GM18909 (cell line): ENCODE data around the gene TMEM97.

Source experiments
- ATAC-seq: cut with Tn5 transposase; IDR thresholded peaks from one replicate; pipeline ENCODE4 v1.9.1; 2021; ENCODE audit warnings: mild to moderate bottlenecking; ENCODE audit not compliant: unreplicated experiment, poor library complexity

TMEM97 gene

DNA sequence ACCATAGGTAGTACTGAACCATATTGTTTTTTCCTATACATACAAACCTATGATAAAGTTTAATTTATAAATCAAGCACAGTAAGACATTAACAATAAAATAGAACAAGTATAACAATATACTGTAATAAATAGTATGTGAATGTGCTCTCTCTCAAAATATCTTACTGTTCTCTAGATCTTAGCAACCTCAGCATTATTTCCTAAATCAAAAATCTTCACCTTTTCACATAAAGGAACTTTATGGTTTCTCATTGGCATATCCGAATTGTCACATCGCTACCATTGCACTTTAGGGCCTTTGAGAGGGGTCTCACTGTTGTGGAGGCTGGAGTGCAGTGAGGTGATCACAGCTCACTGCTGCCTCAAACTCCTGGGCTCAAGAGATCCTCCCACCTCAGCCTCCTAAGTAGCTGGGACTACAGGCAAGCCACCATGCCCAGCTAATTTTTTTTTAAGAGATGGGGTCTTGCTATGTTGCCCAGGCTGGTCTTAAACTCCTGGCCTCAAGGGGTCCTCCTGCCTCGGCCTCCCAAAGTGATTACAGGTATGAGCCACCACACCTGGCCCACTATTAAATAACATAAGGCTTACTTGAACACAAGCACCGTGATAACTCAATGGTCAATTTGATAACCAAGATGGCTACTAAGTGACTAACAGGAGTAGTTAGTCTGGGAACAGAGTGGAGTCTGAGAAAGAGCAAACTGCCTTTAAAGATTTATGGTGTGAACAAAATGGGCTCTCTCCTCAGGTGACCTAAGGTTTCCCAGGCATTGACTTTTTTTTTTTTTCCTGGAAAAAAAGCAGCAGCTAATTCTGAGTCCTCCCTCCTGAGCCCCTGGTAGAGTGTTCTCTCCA is 2.9 kb upstream of the TMEM97 start:
- no peak for ATAC-seq

DNA sequence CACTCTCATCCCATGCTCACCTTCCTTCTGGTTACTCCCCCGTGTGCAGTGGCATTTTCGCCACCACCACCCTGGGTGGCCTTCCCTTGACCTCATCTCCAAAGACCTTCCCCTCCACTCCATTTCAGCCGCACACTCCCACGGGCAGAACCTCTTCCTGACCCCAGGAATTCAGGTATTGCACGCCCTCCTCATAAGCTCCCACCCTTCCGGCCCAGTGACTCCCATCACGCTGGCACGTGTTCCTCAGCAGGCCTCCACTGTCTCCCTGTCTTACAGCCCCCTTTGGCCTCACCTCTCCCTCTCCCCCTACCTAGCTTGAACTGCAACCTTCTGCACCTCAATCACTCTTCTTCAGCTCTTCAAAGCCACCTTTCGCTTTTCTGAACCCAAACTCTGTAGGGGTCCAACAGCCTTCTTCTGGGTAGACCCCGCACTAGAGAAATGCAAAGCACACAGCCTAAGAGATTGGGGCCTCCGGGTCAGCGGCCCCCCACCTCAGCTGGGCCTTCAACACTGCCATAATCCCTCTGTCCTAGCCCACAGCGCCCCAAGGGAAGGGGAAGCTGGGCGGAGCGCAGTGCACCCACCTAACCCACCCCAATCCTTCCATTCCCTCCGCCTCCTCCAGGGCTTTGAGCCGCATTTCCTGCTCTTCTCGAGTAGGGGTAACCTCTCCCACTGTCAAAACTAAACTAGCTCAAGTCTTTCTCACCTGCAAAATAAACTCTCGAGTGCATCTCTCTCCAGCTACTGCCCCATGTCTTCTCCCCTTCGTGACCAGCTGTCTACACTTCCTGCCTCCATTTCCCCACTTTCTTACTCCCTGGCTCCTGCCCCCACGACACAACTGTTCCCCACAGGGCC is 1.7 kb upstream of the TMEM97 start:
- ATAC-seq, result no peak

DNA sequence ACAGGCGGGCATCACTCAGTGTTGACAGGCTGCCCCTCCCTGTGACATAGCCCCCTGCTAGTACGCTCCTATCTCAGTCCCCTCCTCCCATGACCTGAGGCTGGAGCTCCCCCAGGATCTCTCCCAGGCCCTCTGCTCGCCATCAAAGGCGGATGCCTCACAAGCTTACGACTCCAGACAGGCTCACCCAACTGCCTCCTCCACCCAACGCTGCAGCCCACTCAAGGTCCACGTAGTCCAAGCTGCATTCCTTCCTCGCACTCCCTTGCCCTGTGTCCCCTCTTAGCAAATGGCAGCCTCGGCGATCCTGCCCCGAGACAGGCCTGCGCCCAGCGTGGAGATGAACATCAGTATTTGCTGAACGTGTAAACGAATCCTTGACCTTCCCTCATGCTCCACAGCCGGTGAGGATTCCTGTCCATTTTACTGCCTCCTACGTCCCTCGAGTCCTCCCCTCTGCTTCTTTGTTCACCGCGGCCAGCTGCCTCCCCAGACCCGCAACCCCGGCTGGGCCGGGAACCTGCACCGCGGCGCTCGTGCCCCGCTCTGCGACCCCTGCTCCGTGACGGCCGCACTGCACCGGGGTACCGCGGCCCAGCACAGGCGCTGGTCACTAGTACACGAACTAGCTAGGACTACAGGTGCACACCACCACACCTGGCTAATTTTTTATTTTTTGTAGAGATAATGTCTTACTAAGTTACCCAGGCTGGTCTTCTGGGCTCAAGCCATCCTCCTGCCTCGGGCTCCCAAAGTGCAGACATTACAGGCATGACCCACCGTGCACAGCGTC is 838 bp upstream of the TMEM97 start:
- peak; percentile 10 for ATAC-seq

DNA sequence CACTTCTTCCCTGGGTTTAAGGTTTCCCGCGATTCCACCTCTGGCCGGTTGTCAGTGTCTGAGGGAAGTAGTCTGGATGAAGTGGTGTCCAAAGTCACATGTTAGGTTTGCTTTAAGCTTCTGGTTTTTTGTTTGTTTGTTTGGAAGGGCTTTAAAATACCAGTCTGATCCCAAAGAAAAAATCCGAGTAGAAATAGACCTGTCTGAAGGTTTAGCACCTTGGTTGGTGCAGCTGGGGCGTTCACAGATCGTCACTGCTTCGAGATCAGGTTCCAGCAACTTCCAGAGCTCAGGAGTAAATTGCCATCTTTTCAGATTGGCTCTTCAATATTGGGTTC is 567 bp downstream of the TMEM97 start:
- no peak for ATAC-seq

DNA sequence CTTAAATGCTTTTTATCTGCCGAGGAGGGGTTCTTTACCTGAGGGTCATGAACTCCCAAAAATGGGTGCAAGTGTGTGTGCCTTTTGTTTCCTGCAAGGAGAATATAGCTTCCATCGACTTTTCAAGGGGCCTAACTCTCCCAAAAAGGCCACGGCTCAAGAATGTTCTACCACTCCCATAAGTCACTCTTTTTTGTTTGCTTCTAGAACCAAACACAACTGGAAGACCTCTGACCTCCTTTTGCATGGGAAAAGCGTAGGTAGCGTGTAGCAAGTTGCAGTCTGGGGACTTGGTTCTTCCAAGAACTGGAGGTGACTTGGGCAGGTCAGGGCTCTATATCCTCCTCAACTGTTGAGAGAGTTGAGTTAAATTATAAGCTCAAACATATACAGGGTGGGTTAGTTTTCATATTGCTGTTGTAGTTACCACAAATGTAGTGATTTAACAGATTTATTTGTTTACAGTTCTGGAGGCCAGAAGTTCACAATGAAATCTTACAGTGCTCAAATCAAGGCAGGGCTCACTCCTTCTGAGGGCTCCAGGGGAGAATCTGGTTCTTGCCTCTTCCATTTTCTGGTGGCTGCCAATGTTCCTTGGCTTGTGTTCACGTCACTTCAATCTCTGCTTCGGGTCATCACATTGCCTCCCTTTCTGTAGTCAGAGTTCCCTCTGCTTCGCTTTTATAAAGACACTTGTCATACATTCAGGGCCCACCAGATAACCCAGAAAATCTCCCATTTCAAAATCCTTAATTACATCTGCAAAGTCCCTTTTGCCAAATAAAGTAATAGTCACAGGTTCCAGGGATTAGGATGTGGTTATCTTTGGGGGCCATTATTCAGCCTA is 1.4 kb downstream of the TMEM97 start:
- no peak for ATAC-seq

DNA sequence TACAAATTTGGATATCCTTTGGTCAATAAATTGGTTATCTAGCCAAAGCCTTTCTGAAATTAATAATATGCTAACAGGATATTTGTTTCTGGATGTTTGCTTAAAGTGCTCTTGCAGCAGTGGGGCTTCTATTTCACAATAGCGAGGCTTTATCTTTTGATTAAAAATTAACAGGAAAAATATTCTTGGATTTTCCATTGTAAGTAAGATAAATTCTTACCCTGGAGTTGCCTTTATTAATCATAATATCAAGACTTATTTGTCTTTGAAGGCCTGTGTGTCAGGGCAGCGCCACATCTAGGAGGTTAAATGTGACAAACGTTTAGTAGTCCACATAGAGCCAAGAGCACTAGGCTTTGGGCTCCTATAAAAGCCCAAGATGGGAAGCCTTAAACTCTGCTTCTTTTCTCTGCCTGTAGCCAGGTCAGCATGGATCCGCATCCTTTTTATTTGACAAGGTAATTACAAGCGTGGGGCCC is 5.3 kb downstream of the TMEM97 start:
- ATAC-seq, result no peak

DNA sequence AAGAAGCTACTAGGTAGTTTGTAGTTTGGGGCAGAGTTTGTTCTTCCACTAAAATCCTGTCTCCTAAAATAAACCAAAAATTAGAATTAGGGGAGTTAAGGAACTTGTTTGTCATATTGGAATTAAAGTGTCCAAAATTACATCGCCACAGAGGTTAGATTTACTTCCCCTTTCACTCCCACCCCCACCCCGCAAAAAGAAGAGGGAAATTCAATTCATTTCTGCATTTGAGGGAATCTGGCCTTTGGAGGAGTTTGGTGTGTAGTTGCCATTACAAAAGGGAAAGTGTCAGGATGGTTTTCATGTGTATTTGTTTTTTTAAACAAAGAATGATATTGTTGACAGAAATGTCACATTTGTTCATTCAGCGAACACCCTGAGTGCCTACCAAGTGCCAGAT is 5.8 kb downstream of the TMEM97 start:
- no peak for ATAC-seq

DNA sequence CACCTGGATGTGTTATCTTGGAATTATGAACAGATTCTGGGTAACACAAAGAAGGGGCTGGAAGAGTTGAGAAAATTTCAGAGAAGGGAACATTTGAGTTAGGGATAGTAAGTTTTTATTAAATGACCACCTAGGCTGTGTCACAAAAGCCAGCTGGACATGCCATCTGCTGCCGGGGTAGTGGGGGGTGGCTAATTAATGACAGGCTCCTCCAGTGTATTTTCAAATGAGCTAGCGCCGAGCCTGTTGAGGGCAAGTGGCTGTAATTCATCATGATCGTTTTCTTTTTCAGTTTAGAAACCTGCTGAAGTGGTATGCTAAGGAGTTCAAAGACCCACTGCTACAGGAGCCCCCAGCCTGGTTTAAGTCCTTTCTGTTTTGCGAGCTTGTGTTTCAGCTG is 6.2 kb downstream of the TMEM97 start:
- ATAC-seq, result no peak

DNA sequence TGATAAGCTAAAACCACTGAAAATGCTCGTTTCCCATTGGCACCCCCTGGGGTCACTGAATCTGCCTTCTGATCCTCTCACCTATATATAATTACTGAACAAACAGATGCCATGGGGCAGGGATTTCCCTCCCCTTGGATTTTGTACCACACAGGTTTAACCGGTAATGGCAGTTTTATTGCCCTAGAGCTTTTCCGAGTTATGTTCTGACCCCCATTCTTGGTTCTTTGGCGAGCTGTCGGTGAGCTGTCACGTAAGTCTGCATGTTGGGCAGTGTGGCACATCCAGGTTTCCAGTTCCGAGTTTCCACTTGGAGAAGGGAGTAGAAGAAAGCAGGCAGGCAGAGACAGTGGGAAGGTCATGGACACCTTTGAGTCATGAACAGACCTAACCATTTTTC is 7.1 kb downstream of the TMEM97 start:
- no peak for ATAC-seq

DNA sequence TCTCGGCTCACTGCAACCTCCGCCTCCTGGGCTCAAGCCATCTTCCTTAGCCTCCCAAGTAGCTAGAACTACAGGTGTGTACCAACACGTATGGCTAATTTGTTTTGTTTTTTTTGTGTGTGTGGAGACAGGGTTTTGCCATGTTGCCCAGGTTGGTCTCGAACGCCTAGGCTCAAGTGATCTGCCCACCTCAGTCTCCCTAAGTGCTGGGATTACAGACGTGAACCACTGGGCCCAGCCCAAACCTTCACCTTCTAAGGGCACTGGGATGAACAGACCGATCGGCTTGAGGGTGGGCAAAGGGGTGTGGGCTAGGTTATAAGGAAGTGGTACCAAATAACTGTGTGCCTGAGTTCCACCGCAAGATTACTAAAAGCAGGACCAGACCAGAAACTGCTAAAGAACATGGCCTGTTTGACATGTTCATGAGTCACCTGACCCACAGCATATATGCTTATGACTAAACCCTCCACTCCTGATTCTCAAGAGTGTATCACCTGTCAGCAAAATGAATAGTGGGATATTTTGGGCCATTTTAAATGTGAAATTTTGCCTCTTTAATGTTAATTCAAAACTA is 8.1 kb downstream of the TMEM97 start:
- no peak for ATAC-seq

DNA sequence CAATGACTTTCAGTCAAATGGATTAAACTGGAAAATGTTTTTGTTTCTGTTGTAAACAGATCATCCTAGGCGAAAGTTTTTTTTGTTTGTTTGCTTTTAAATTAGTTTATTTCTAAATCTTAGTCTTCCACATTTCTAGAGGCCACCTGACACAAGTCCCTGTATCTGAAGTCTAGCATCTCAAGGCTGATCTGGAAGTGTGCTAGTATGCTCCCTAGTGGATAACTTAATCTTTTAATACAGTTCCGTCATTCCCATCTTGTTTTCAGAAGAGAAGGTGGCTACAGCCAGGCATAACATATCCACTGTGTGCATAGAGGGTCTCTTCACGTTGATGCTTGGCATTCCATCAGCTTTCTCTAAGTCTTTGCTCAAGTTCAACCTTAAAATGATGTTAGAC is 8.7 kb downstream of the TMEM97 start:
- ATAC-seq, result no peak

DNA sequence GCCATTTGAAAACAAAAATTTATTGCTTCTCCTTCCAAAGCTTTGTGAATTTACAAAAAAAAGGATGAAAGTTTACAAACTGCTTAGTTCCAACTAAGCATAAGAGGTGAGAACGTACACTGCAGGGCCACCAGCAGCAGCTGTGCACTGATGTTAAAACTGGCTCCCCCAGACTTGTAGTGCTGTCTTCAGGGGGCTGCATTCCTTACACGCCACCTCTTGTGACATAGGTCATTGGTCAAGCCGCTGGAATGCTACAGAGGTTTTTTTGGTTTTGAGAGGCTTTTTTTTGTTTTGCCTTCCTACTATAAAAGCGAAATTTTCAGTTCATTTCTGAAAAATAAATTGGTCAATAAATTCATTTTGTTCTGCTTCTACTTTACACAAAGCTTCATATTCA is 9.3 kb downstream of the TMEM97 start:
- no peak for ATAC-seq

DNA sequence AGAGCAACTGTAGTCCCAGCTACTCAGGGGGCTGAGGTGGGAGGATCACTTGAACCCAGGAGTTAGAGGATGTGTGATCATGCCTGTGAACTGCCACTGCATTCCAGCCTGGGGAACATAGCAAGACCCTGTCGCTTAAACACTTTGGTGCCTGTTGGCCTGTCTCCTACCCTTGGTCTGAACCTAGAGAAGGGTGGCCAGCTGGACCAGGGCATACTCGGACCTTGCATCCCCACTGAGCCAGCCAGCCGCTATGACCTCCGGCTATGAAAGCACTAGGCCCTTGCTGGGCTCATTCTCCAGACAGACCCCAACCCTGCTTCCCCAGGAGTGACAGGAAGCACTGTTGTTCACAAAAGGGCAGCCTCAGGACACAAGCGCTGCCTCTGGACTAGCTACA is 11.7 kb downstream of the TMEM97 start:
- no peak for ATAC-seq

DNA sequence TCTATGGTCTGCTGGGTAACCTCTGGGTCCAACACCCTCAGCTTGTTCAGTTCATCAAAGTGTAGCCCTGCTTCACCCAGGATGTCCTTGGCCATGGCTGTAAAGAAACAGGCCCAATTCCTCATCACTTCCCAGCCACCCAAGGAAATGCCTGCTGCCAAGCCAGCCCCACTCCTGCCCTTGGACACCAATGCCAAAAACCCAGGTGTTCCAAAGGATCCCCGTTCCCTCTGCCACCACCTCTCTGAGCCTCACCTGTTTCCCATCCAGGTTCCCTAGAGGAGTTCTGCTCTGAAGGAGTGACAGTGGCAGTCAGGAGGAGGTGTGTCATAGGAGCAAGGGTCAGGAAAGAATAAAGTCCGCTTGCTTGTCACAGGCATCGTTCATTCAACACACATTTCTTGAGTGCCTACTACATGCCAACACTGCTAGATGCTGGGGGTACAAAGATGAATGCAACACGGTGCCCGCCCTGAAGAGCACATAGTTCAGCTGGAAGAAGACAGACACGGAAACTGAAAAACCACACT is 13.0 kb downstream of the TMEM97 start:
- no peak for ATAC-seq

DNA sequence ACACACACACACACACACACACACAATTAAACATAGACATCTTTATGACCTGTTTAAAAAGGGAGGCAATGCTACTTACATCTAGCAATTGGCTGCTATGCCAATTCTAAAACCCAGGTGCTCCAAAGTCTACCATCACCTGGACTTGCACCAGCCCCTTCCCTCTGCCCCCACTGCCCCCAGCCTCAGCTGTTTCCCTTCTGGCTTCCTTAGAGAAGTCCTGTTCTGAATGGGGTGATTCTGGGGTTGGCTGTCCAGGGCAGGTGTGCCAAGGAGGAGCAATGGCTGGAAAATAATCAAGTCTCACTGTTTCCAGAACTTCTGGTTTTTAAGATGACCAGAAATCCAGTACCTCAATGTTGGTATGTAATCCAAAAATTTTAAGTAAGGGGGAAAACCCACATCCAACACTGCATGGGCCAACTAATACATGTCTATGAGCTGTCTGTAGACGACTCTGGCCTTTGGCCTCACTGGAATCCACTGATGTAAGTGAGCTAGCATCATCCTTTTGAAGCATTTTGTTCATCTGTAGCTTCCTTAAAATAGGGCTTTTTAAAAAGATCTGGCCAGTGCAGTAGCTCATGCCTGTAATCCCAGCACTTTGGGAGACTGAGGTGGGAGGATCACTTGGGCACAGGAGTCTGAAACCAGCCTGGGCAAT is 14.2 kb downstream of the TMEM97 start:
- ATAC-seq, result no peak

DNA sequence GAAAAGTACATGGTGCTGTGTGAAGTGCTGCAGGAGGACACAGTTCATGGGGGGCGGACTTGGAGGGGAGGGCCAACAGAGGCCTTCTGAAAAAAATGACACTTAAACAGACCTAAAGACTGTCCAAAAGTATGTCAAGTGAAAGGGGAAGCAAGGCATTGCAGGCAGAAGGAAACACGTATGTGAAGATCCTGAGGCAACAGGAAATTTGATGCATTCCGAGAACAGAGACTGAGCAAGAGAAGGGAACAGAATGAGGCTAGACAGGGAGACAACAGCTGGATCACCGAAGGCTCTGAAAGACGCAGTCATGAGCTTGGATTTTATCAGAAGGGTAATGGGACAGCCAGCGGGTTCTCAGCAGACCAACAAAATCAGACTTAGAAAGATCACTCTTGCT is 15.2 kb downstream of the TMEM97 start:
- ATAC-seq, result no peak

DNA sequence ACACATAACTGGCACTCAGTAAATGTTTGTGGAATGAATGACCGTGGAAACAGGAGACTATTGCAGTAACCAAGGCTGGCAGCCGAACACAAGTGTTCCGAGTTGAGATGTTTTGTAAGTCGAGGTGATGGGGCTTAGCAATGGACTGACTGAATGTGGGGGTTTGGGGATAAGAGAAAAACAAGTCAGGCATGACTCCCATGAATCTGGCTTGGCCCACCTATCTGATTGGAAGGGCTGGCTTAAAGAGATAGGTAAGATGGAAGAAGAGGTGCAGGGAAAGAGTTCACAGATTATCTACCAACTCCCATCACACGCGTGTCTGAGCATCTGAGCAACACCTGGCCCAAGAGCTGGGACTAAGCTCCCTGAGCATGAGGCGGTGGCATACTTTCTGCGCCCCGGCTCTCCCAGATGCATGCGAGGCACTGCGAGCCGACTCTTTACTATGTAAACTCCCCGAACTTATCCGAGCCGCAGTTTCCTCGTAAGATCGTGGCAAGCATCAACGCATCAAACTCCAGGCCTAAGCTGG is 15.7 kb downstream of the TMEM97 start:
- no peak for ATAC-seq

DNA sequence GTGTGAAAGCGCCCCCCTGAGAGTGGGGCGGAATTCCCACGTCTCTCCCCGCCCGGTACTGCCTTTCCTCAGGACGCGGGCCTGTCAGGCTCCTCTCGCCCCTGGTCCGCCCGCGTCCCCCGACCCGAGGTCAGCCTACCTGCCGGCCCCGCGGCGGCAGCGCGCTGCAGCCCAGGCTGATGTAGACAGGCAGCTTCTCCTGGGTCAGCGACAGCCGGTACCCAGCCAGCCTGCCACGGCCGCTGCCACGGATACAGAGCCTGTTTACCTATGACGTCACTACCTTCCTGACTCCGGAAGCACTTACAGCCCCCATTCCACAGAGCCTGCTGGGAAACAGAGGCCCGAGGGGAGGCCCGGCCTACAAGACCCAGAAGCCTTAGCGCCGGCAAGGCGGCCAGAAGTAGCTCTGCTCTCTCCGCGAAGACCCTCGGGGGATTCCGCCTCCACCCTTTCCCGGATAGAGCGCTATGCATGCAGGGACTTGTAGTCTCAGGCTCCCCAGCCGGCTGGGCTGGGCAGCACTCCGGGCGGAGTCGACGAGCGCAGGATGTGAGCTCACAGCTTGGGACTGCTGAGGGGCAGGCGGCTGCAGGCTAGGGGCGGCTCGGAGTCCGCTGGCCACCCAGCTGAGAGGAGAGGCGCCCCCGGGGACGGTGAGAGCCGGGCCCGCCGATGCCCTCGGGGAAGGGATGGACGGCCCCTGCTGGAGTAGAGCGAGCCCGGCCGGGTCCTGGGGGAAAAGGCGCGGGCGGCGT is 16.4 kb downstream of the TMEM97 start, which contains the start of the genes IFT20 and TNFAIP1:
IFT20 (minus strand) TSS at position 272 of the 758 bp plus-strand sequence. CDS start 3,487 bp downstream, outside the sequence.
TNFAIP1 (plus strand) TSS at position 561 of the 758 bp plus-strand sequence. CDS start 3,761 bp downstream, outside the sequence.
- ATAC-seq, result peak; percentile 97
